SK-N-SH treated with all-trans-retinoic acid at 6 μM for 48 hours (cell line): ENCODE measurements around the gene RUSF1.

Experiments
- ATAC-seq: fragments of 200-7000 bp; cut with Tn5 transposase; 3 replicates; pipeline ENCODE4 v1.9.1; 2020; ENCODE audit warnings: mild to moderate bottlenecking, moderate library complexity
- ARNTL ChIP-seq: fragments of 450-650 bp; formaldehyde crosslinking; IDR thresholded peaks from 2 replicates; pipeline ENCODE4 v1.5.0; 2020; ENCODE audit warnings: low read depth, mild to moderate bottlenecking, moderate library complexity, borderline replicate concordance
- BACH2 ChIP-seq: fragments of 250-450 bp; sonication (Bioruptor Pico); IDR thresholded peaks from 2 replicates; pipeline ENCODE4 v1.9.0; 2021; ENCODE audit warnings: mild to moderate bottlenecking, borderline replicate concordance
- CSDC2 ChIP-seq: fragments of 250-450 bp; sonication (Bioruptor Pico); IDR thresholded peaks from 2 replicates; pipeline ENCODE4 v1.5.0; 2020; ENCODE audit warnings: mild to moderate bottlenecking, moderate library complexity
- ESRRG ChIP-seq: fragments of 250-450 bp; sonication (Bioruptor Pico); IDR thresholded peaks from 2 replicates; pipeline ENCODE4 v1.6.1; 2021; ENCODE audit warnings: mild to moderate bottlenecking
- GLIS3 ChIP-seq: fragments of 250-450 bp; sonication (Bioruptor Pico); IDR thresholded peaks from 2 replicates; pipeline ENCODE4 v1.5.0; 2020; ENCODE audit warnings: mild to moderate bottlenecking, moderate library complexity
- ISL1 ChIP-seq: fragments of 250-450 bp; sonication (Bioruptor Pico); IDR thresholded peaks from 2 replicates; pipeline ENCODE4 v2.1.2; 2022; ENCODE audit warnings: mild to moderate bottlenecking, moderate library complexity
- OSR1 ChIP-seq: fragments of 250-450 bp; sonication (Bioruptor Pico); IDR thresholded peaks from 2 replicates; pipeline ENCODE4 v1.8.0; 2022; ENCODE audit warnings: moderate library complexity, mild to moderate bottlenecking, inconsistent platforms
- PATZ1 ChIP-seq: fragments of 250-450 bp; sonication (Bioruptor Pico); IDR thresholded peaks from 2 replicates; pipeline ENCODE4 v1.8.0; 2020; ENCODE audit warnings: mild to moderate bottlenecking, moderate library complexity, borderline replicate concordance
- PPARA ChIP-seq: fragments of 250-450 bp; sonication (Bioruptor Pico); IDR thresholded peaks from 2 replicates; pipeline ENCODE4 v1.5.0; 2020; ENCODE audit warnings: mild to moderate bottlenecking, borderline replicate concordance
- RARB ChIP-seq: fragments of 250-450 bp; sonication (Bioruptor Pico); IDR thresholded peaks from 2 replicates; pipeline ENCODE4 v1.8.0; 2021; ENCODE audit warnings: mild to moderate bottlenecking, moderate library complexity
- SNAI2 ChIP-seq: fragments of 250-450 bp; sonication (Bioruptor Pico); IDR thresholded peaks from 2 replicates; pipeline ENCODE4 v1.5.0; 2020; ENCODE audit warnings: mild to moderate bottlenecking, moderate library complexity
- TCF4 ChIP-seq: fragments of 250-450 bp; sonication (Bioruptor Pico); IDR thresholded peaks from 2 replicates; pipeline ENCODE4 v1.8.0; 2021; ENCODE audit warnings: mild to moderate bottlenecking, moderate library complexity, borderline replicate concordance
- TOX ChIP-seq: fragments of 250-450 bp; sonication (Bioruptor Pico); IDR thresholded peaks from 2 replicates; pipeline ENCODE4 v1.8.0; 2021; ENCODE audit warnings: mild to moderate bottlenecking, moderate library complexity, borderline replicate concordance
- ZC3H10 ChIP-seq: fragments of 250-450 bp; sonication (Bioruptor Pico); IDR thresholded peaks from 2 replicates; pipeline ENCODE4 v1.5.1; 2021; ENCODE audit warnings: mild to moderate bottlenecking, moderate library complexity
- ZFP3 ChIP-seq: fragments of 250-450 bp; sonication (Bioruptor Pico); IDR thresholded peaks from 2 replicates; pipeline ENCODE4 v1.5.0; 2020; ENCODE audit warnings: mild to moderate bottlenecking, moderate library complexity
- ZFP30 ChIP-seq: fragments of 450-650 bp; formaldehyde crosslinking; IDR thresholded peaks from 2 replicates; pipeline ENCODE4 v1.5.0; 2022; ENCODE audit warnings: mild to moderate bottlenecking, moderate library complexity
- ZNF565 ChIP-seq: fragments of 450-650 bp; formaldehyde crosslinking; conservative IDR thresholded peaks from 2 replicates; pipeline ENCODE4 v1.5.0; 2020; ENCODE audit warnings: low read depth, mild to moderate bottlenecking, moderate library complexity
- ZNF70 ChIP-seq: fragments of 450-650 bp; formaldehyde crosslinking; IDR thresholded peaks from 2 replicates; pipeline ENCODE4 v1.5.0; 2020; ENCODE audit warnings: mild to moderate bottlenecking, moderate library complexity
- ZNF8 ChIP-seq: fragments of 450-650 bp; formaldehyde crosslinking; IDR thresholded peaks from 2 replicates; pipeline ENCODE4 v1.5.0; 2020; ENCODE audit warnings: mild to moderate bottlenecking, moderate library complexity
- TF ChIP-seq, protein P1 (sequence below): fragments of 250-450 bp; sonication (Bioruptor Pico); IDR thresholded peaks from 2 replicates; pipeline ENCODE4 v1.5.1; 2020; ENCODE audit warnings: low read depth, mild to moderate bottlenecking, moderate library complexity
- TF ChIP-seq, protein P2 (sequence below): fragments of 250-450 bp; sonication (Bioruptor Pico); IDR thresholded peaks from 2 replicates; pipeline ENCODE4 v1.5.1; 2021; ENCODE audit warnings: mild to moderate bottlenecking, moderate library complexity
- TF ChIP-seq, protein P3 (sequence below): fragments of 250-450 bp; sonication (Bioruptor Pico); IDR thresholded peaks from 2 replicates; pipeline ENCODE4 v1.5.0; 2020; ENCODE audit warnings: mild to moderate bottlenecking, moderate library complexity
- TF ChIP-seq, protein P4 (sequence below): fragments of 250-450 bp; sonication (Bioruptor Pico); IDR thresholded peaks from 2 replicates; pipeline ENCODE4 v1.8.0; 2021; ENCODE audit warnings: low read depth, mild to moderate bottlenecking, moderate library complexity, borderline replicate concordance

Gene RUSF1

DNA sequence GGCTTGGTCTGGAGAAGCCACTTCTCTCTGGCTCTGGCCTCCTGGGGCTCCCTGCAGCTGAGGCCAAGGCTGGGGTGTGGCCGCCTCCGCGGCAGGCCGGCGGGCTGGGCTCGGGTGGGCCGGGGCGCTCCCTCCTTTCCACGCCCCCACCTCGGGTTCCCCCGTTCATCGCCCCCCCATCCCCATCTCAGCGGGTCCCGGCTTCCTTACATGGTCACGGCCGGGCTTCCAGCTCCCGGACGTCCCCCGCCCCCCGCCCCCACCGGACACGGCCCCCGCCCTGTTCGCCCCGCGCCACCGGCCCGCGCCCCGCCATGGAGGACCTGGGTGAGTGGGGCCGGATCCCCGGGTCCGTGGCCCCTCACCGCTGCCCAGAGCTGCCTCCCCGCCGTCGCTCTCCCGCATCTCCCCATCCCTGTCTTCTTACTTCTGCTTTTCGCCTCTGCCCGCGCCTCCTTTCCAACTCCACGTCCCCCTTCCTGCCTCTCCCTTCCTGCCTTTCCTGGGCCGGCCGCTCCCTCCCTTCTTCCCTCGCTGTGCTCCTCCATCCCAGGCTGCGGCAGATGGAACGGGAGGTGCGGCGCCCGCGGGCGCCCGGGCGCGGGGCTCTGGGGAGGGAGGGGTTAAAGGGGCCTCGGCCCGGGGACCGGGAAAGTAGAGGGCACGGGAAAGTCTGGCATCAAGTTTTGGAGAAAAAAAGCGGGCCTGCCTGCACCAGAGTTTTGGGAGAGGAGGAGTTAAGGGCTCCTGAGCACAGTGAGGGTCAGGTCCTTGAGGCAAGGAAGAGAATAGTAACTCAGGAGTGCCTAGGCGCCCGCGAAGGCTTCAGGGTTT lies 36.1 kb downstream of the RUSF1 start, which contains the start of gene TGFB1I1:
TGFB1I1 (plus strand) TSS at position 278 of the 834 bp plus-strand sequence; CDS start at position 315, 37 bp downstream.
- peak; percentile 75 for ATAC-seq
- TF ChIP-seq PPARA (no peak), RARB (CRISPR knock-in tag) (no peak), GLIS3 (CRISPR knock-in tag) (no peak), CSDC2 (CRISPR knock-in tag) (no peak), ZNF565 (no peak), ZNF8 (no peak), ARNTL (CRISPR knock-in tag) (no peak), ZFP3 (CRISPR knock-in tag) (no peak), BACH2 (CRISPR knock-in tag) (no peak), SNAI2 (no peak), OSR1 (no peak), ZFP30 (CRISPR knock-in tag) (no peak), PATZ1 (CRISPR knock-in tag) (no peak)
- TF ChIP-seq, protein P1, sequence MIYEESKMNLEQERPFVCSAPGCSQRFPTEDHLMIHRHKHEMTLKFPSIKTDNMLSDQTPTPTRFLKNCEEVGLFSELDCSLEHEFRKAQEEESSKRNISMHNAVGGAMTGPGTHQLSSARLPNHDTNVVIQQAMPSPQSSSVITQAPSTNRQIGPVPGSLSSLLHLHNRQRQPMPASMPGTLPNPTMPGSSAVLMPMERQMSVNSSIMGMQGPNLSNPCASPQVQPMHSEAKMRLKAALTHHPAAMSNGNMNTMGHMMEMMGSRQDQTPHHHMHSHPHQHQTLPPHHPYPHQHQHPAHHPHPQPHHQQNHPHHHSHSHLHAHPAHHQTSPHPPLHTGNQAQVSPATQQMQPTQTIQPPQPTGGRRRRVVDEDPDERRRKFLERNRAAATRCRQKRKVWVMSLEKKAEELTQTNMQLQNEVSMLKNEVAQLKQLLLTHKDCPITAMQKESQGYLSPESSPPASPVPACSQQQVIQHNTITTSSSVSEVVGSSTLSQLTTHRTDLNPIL (CRISPR knock-in tag), result no peak
- TF ChIP-seq, protein P2, sequence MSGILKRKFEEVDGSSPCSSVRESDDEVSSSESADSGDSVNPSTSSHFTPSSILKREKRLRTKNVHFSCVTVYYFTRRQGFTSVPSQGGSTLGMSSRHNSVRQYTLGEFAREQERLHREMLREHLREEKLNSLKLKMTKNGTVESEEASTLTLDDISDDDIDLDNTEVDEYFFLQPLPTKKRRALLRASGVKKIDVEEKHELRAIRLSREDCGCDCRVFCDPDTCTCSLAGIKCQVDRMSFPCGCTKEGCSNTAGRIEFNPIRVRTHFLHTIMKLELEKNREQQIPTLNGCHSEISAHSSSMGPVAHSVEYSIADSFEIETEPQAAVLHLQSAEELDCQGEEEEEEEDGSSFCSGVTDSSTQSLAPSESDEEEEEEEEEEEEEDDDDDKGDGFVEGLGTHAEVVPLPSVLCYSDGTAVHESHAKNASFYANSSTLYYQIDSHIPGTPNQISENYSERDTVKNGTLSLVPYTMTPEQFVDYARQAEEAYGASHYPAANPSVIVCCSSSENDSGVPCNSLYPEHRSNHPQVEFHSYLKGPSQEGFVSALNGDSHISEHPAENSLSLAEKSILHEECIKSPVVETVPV, result no peak

DNA sequence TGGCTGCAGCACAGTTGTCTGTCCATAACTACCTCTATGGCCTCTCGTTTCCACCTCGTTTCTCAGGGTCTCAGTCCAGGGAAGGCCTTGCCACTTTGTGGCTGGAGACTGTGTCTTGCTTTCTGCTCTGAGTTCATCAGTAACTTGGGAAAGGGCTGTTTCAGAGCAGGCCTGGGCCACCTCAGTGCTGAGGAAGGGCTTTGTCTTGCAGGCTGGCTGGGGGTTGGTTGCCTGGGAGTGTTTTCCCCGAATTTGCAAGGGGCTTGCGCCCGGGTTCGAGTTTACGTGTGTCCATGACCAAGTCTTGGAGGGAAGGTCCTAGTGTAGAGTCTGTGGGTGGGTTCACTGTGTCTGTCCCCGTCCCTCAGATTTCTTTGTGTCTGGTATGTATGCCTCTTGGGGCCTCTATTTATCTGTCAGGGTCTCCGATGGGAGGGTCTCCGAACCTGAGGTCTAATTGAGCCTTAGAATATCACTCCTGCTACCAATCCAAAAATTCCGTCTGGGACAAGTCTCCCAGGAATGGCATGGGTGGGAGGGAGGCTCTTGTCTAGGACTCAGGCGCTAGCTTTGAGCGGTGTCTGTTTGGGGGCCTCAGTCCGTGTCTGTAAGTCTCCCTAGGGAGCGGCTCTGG lies 36.8 kb downstream of the RUSF1 start:
- ATAC-seq, result no peak
- TF ChIP-seq, protein P3, sequence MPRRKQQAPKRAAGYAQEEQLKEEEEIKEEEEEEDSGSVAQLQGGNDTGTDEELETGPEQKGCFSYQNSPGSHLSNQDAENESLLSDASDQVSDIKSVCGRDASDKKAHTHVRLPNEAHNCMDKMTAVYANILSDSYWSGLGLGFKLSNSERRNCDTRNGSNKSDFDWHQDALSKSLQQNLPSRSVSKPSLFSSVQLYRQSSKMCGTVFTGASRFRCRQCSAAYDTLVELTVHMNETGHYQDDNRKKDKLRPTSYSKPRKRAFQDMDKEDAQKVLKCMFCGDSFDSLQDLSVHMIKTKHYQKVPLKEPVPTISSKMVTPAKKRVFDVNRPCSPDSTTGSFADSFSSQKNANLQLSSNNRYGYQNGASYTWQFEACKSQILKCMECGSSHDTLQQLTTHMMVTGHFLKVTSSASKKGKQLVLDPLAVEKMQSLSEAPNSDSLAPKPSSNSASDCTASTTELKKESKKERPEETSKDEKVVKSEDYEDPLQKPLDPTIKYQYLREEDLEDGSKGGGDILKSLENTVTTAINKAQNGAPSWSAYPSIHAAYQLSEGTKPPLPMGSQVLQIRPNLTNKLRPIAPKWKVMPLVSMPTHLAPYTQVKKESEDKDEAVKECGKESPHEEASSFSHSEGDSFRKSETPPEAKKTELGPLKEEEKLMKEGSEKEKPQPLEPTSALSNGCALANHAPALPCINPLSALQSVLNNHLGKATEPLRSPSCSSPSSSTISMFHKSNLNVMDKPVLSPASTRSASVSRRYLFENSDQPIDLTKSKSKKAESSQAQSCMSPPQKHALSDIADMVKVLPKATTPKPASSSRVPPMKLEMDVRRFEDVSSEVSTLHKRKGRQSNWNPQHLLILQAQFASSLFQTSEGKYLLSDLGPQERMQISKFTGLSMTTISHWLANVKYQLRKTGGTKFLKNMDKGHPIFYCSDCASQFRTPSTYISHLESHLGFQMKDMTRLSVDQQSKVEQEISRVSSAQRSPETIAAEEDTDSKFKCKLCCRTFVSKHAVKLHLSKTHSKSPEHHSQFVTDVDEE (CRISPR knock-in tag), result no peak
- TF ChIP-seq ZFP3 (CRISPR knock-in tag) (no peak), PPARA (no peak), ZNF70 (CRISPR knock-in tag) (no peak), RARB (CRISPR knock-in tag) (no peak), TOX (CRISPR knock-in tag) (no peak), GLIS3 (CRISPR knock-in tag) (no peak), OSR1 (no peak), ISL1 (CRISPR knock-in tag) (no peak), TCF4 (CRISPR knock-in tag) (no peak), ZNF8 (no peak), ZC3H10 (CRISPR knock-in tag) (no peak), BACH2 (CRISPR knock-in tag) (no peak), ESRRG (CRISPR knock-in tag) (no peak), SNAI2 (no peak), PATZ1 (CRISPR knock-in tag) (no peak)
- TF ChIP-seq, protein P4, sequence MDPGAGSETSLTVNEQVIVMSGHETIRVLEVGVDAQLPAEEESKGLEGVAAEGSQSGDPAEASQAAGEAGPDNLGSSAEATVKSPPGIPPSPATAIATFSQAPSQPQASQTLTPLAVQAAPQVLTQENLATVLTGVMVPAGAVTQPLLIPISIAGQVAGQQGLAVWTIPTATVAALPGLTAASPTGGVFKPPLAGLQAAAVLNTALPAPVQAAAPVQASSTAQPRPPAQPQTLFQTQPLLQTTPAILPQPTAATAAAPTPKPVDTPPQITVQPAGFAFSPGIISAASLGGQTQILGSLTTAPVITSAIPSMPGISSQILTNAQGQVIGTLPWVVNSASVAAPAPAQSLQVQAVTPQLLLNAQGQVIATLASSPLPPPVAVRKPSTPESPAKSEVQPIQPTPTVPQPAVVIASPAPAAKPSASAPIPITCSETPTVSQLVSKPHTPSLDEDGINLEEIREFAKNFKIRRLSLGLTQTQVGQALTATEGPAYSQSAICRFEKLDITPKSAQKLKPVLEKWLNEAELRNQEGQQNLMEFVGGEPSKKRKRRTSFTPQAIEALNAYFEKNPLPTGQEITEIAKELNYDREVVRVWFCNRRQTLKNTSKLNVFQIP (CRISPR knock-in tag), result no peak
